ENCODE measurements around the gene S100A8.

The S100A8 gene

GRCh38 chr1:153395136-153395685 is 4.3 kb upstream of the S100A8 start:
- Histone ChIP-seq H3K4me1 (ENCODE audit: low read length) (no peaks in the 10 kb centered on the region), H3K36me3 (replicated peaks; ENCODE audit: low read depth, low read length) (no peaks in the 10 kb centered on the region), H2AFZ (ENCODE audit: low read depth, low read length) (no peak overlapping the region), H3K27me3 (ENCODE audit: low read depth, low read length) (peaks cover 76% of the 10 kb centered on the region), H3K4me3 (ENCODE audit: low read length) (no peak overlapping the region), H3K79me2 (ENCODE audit: low read length) (no peaks in the 10 kb centered on the region), H3K27ac (ENCODE audit: low read length) (no peak overlapping the region), H3K9ac (ENCODE audit: low read length) (no peak overlapping the region), H3K4me2 (ENCODE audit: low read length) (no peak overlapping the region), H3K9me3 (ENCODE audit: insufficient read depth, low read length) (no peaks in the 10 kb centered on the region), H4K20me1 (ENCODE audit: insufficient read depth, low read length) (no peaks in the 10 kb centered on the region)
- no peak for TF ChIP-seq EZH2phosphoT487 (IDR thresholded peaks at IDR 0.05; ENCODE audit: low read depth)
- no peak for TF ChIP-seq CTCF (IDR thresholded peaks at IDR 0.05; ENCODE audit: low read depth, low read length)

- H3K4me3 ChIP-seq (ENCODE audit: low read length): no peak overlapping the region
- H3K9me3 ChIP-seq (ENCODE audit: insufficient read depth, low read length): no peaks in the 10 kb centered on the region
- TF ChIP-seq CTCF (IDR thresholded peaks at IDR 0.05; ENCODE audit: low read depth, low read length) (no peak), EZH2phosphoT487 (IDR thresholded peaks at IDR 0.05; ENCODE audit: low read depth) (no peak)
- no peaks in the 10 kb centered on the region for H3K36me3 ChIP-seq (replicated peaks; ENCODE audit: low read depth, low read length)
- H4K20me1 ChIP-seq (ENCODE audit: insufficient read depth, low read length): no peaks in the 10 kb centered on the region
- no peak overlapping the region for H3K27ac ChIP-seq (ENCODE audit: low read length)
- peaks cover 76% of the 10 kb centered on the region for H3K27me3 ChIP-seq (ENCODE audit: low read depth, low read length)
- no peak overlapping the region for H2AFZ ChIP-seq (ENCODE audit: low read depth, low read length)
- H3K4me2 ChIP-seq (ENCODE audit: low read length): no peak overlapping the region
- H3K9ac ChIP-seq (ENCODE audit: low read length): no peak overlapping the region
- no peaks in the 10 kb centered on the region for H3K79me2 ChIP-seq (ENCODE audit: low read length)
- H3K4me1 ChIP-seq (ENCODE audit: low read length): no peaks in the 10 kb centered on the region
Observed at GRCh38 chr1:153394391-153394790, 3.5 kb upstream of the S100A8 start.

GRCh38 chr1:153393926-153394325 is 3.1 kb upstream of the S100A8 start:
- H3K9ac ChIP-seq (ENCODE audit: low read length): no peak overlapping the region
- no peaks in the 10 kb centered on the region for H3K4me1 ChIP-seq (ENCODE audit: low read length)
- H3K79me2 ChIP-seq (ENCODE audit: low read length): no peaks in the 10 kb centered on the region
- H4K20me1 ChIP-seq (ENCODE audit: insufficient read depth, low read length): no peaks in the 10 kb centered on the region
- no peaks in the 10 kb centered on the region for H3K36me3 ChIP-seq (replicated peaks; ENCODE audit: low read depth, low read length)
- no peak overlapping the region for H3K27ac ChIP-seq (ENCODE audit: low read length)
- H3K4me3 ChIP-seq (ENCODE audit: low read length): no peak overlapping the region
- H3K27me3 ChIP-seq (ENCODE audit: low read depth, low read length): peaks cover 74% of the 10 kb centered on the region
- H2AFZ ChIP-seq (ENCODE audit: low read depth, low read length): no peak overlapping the region
- TF ChIP-seq CTCF (IDR thresholded peaks at IDR 0.05; ENCODE audit: low read depth, low read length) (peak; percentile 10; the same call in 1 of the 2 replicates), EZH2phosphoT487 (IDR thresholded peaks at IDR 0.05; ENCODE audit: low read depth) (no peak)
- H3K9me3 ChIP-seq (ENCODE audit: insufficient read depth, low read length): no peaks in the 10 kb centered on the region
- H3K4me2 ChIP-seq (ENCODE audit: low read length): no peak overlapping the region

GRCh38 chr1:153392822-153393221 is 1.9 kb upstream of the S100A8 start:
- Histone ChIP-seq H4K20me1 (ENCODE audit: insufficient read depth, low read length) (no peaks in the 10 kb centered on the region), H3K36me3 (replicated peaks; ENCODE audit: low read depth, low read length) (no peaks in the 10 kb centered on the region), H2AFZ (ENCODE audit: low read depth, low read length) (no peak overlapping the region), H3K9ac (ENCODE audit: low read length) (no peak overlapping the region), H3K4me2 (ENCODE audit: low read length) (no peak overlapping the region), H3K9me3 (ENCODE audit: insufficient read depth, low read length) (no peaks in the 10 kb centered on the region), H3K79me2 (ENCODE audit: low read length) (no peaks in the 10 kb centered on the region), H3K27ac (ENCODE audit: low read length) (no peak overlapping the region), H3K4me1 (ENCODE audit: low read length) (no peaks in the 10 kb centered on the region), H3K27me3 (ENCODE audit: low read depth, low read length) (peaks cover 77% of the 10 kb centered on the region), H3K4me3 (ENCODE audit: low read length) (no peak overlapping the region)
- TF ChIP-seq CTCF (IDR thresholded peaks at IDR 0.05; ENCODE audit: low read depth, low read length): no peak
- TF ChIP-seq EZH2phosphoT487 (IDR thresholded peaks at IDR 0.05; ENCODE audit: low read depth): no peak

Measured in OCI-LY3 (cell line).